NCI-H1092 treated with DMSO at 0.1 percent for 48 hours (cell line): ENCODE data around the gene GLUL.
"Not testable (repeated sequence)": the region's sequence is repeated elsewhere in the genome, so short reads cannot be mapped to it uniquely, and the experiment has no call there.

Source experiments
- DNase-seq: peaks from one replicate; lab custom pipeline; 2025; lab: John Stamatoyannopoulos, UW

The GLUL gene

GRCh38 chr1:182368358-182368757 lies 23.2 kb downstream of the GLUL start:
- DNase-seq = no peak

- no peak for DNase-seq
Observed at GRCh38 chr1:182367926-182368325, 23.7 kb downstream of the GLUL start.

- no peak for DNase-seq
Observed at GRCh38 chr1:182366596-182366995, 25.0 kb downstream of the GLUL start.

- no peak for DNase-seq
Observed at GRCh38 chr1:182359645-182360044, 31.9 kb downstream of the GLUL start.

- peak; percentile 91 for DNase-seq
Observed at GRCh38 chr1:182357913-182358312, 33.7 kb downstream of the GLUL start.

- peak; percentile 54 for DNase-seq
Observed at GRCh38 chr1:182357171-182357570, 34.4 kb downstream of the GLUL start.

GRCh38 chr1:182355723-182356098 lies 35.9 kb downstream of the GLUL start:
- DNase-seq = no peak

- DNase-seq = no peak
Observed at GRCh38 chr1:182351790-182352364, 39.7 kb downstream of the GLUL start.

GRCh38 chr1:182350839-182351238 lies 40.8 kb downstream of the GLUL start:
- no peak for DNase-seq

GRCh38 chr1:182348961-182349747 lies 42.4 kb downstream of the GLUL start:
- no peak for DNase-seq

GRCh38 chr1:182347019-182347418 lies 44.6 kb downstream of the GLUL start:
- no peak for DNase-seq

GRCh38 chr1:182340233-182341058 lies 51.1 kb downstream of the GLUL start:
- no peak for DNase-seq

- no peak for DNase-seq
Observed at GRCh38 chr1:182339684-182340083, 51.9 kb downstream of the GLUL start.

- no peak for DNase-seq
Observed at GRCh38 chr1:182338806-182339370, 52.7 kb downstream of the GLUL start.

GRCh38 chr1:182337736-182338571 lies 53.6 kb downstream of the GLUL start:
- peak; percentile 53 for DNase-seq

GRCh38 chr1:182335771-182336566 lies 55.6 kb downstream of the GLUL start:
- no peak for DNase-seq

GRCh38 chr1:182333071-182333571 lies 58.5 kb downstream of the GLUL start:
- DNase-seq = not testable (repeated sequence)

GRCh38 chr1:182332261-182333060 lies 59.1 kb downstream of the GLUL start:
- DNase-seq = no peak
